T-helper 2 cell treated with Interferon-gamma antibody and Interleukin-4, amounts not matched to agents 5 μg/mL and 100 μg/mL, for 36 hours (primary cell): ENCODE results near the gene MAP2.

ENCODE experiments used
- DNase-seq: peaks from one replicate; pipeline ENCODE4 v3.0.0; 2021; ENCODE audit warnings: low spot score
- H3K27ac Mint-ChIP-seq: one replicate; pipeline ENCODE4 v1.8.0; 2021; ENCODE audit warnings: mild to moderate bottlenecking, mixed read lengths
- H3K27me3 Mint-ChIP-seq: one replicate; pipeline ENCODE4 v1.8.0; 2021; ENCODE audit warnings: low read depth, mixed read lengths
- H3K36me3 Mint-ChIP-seq: one replicate; pipeline ENCODE4 v1.8.0; 2021; ENCODE audit warnings: low read depth, mixed read lengths
- H3K4me1 Mint-ChIP-seq: one replicate; pipeline ENCODE4 v1.8.0; 2021; ENCODE audit warnings: low read depth, mixed read lengths
- H3K4me3 Mint-ChIP-seq: one replicate; pipeline ENCODE4 v1.8.0; 2022; ENCODE audit warnings: mild to moderate bottlenecking, moderate library complexity, mixed read lengths
- H3K9me3 Mint-ChIP-seq: one replicate; pipeline ENCODE4 v1.8.0; 2021; ENCODE audit warnings: mixed read lengths

Gene MAP2

GRCh38 chr2:209556354-209556961, 132.6 kb downstream of the MAP2 start:
- no peak overlapping the region for H3K4me3 Mint-ChIP-seq
- H3K4me1 Mint-ChIP-seq, result no peaks in the 10 kb centered on the region
- DNase-seq, result no peak
- no peaks in the 10 kb centered on the region for H3K9me3 Mint-ChIP-seq
- H3K36me3 Mint-ChIP-seq, result no peaks in the 10 kb centered on the region
- no peak overlapping the region for H3K27ac Mint-ChIP-seq
- H3K27me3 Mint-ChIP-seq, result no peaks in the 10 kb centered on the region

GRCh38 chr2:209560911-209561310, 137.1 kb downstream of the MAP2 start:
- no peak overlapping the region for H3K4me3 Mint-ChIP-seq
- H3K4me1 Mint-ChIP-seq, result no peaks in the 10 kb centered on the region
- H3K27ac Mint-ChIP-seq, result no peak overlapping the region
- DNase-seq, result no peak
- no peaks in the 10 kb centered on the region for H3K9me3 Mint-ChIP-seq
- H3K27me3 Mint-ChIP-seq, result no peaks in the 10 kb centered on the region
- H3K36me3 Mint-ChIP-seq, result no peaks in the 10 kb centered on the region

GRCh38 chr2:209563453-209563852, 139.6 kb downstream of the MAP2 start:
- H3K4me1 Mint-ChIP-seq, result no peaks in the 10 kb centered on the region
- no peak overlapping the region for H3K4me3 Mint-ChIP-seq
- H3K9me3 Mint-ChIP-seq, result no peaks in the 10 kb centered on the region
- no peaks in the 10 kb centered on the region for H3K36me3 Mint-ChIP-seq
- H3K27ac Mint-ChIP-seq, result no peak overlapping the region
- DNase-seq, result no peak
- H3K27me3 Mint-ChIP-seq, result no peaks in the 10 kb centered on the region

GRCh38 chr2:209564816-209565215, 141.0 kb downstream of the MAP2 start:
- Mint-ChIP-seq H3K27me3 (no peaks in the 10 kb centered on the region), H3K4me1 (no peaks in the 10 kb centered on the region), H3K36me3 (no peaks in the 10 kb centered on the region), H3K4me3 (no peak overlapping the region), H3K9me3 (no peaks in the 10 kb centered on the region), H3K27ac (no peak overlapping the region)
- no peak for DNase-seq

- Mint-ChIP-seq H3K36me3 (no peaks in the 10 kb centered on the region), H3K27me3 (no peaks in the 10 kb centered on the region), H3K4me1 (no peaks in the 10 kb centered on the region), H3K27ac (no peak overlapping the region), H3K4me3 (no peak overlapping the region), H3K9me3 (no peaks in the 10 kb centered on the region)
- DNase-seq, result no peak
These were observed 142.2 kb downstream of the MAP2 start for GRCh38 chr2:209565896-209566582.

GRCh38 chr2:209570194-209570593, 146.3 kb downstream of the MAP2 start:
- no peaks in the 10 kb centered on the region for H3K9me3 Mint-ChIP-seq
- H3K4me1 Mint-ChIP-seq, result no peaks in the 10 kb centered on the region
- no peaks in the 10 kb centered on the region for H3K36me3 Mint-ChIP-seq
- no peak for DNase-seq
- H3K4me3 Mint-ChIP-seq, result no peak overlapping the region
- no peaks in the 10 kb centered on the region for H3K27me3 Mint-ChIP-seq
- H3K27ac Mint-ChIP-seq, result no peak overlapping the region

- H3K27me3 Mint-ChIP-seq, result no peaks in the 10 kb centered on the region
- DNase-seq, result no peak
- H3K27ac Mint-ChIP-seq, result no peak overlapping the region
- no peaks in the 10 kb centered on the region for H3K36me3 Mint-ChIP-seq
- no peak overlapping the region for H3K4me3 Mint-ChIP-seq
- H3K9me3 Mint-ChIP-seq, result no peaks in the 10 kb centered on the region
- peaks cover 1% of the 10 kb centered on the region for H3K4me1 Mint-ChIP-seq
These were observed 150.7 kb downstream of the MAP2 start for GRCh38 chr2:209574515-209574914.

- Mint-ChIP-seq H3K9me3 (no peaks in the 10 kb centered on the region), H3K36me3 (no peaks in the 10 kb centered on the region), H3K4me1 (peaks cover 4% of the 10 kb centered on the region), H3K27me3 (no peaks in the 10 kb centered on the region), H3K27ac (no peak overlapping the region), H3K4me3 (no peak overlapping the region)
- no peak for DNase-seq
These were observed 153.8 kb downstream of the MAP2 start for GRCh38 chr2:209577376-209578357.

GRCh38 chr2:209578394-209579001, 154.7 kb downstream of the MAP2 start:
- Mint-ChIP-seq H3K9me3 (no peaks in the 10 kb centered on the region), H3K27me3 (no peaks in the 10 kb centered on the region), H3K4me1 (peaks cover 4% of the 10 kb centered on the region), H3K4me3 (no peak overlapping the region), H3K36me3 (no peaks in the 10 kb centered on the region), H3K27ac (no peak overlapping the region)
- no peak for DNase-seq

GRCh38 chr2:209579230-209579749, 155.4 kb downstream of the MAP2 start:
- H3K36me3 Mint-ChIP-seq, result no peaks in the 10 kb centered on the region
- peaks cover 4% of the 10 kb centered on the region for H3K4me1 Mint-ChIP-seq
- no peaks in the 10 kb centered on the region for H3K27me3 Mint-ChIP-seq
- no peak for DNase-seq
- peak overlapping the region; percentile 54 for H3K4me3 Mint-ChIP-seq
- H3K27ac Mint-ChIP-seq, result no peak overlapping the region
- H3K9me3 Mint-ChIP-seq, result no peaks in the 10 kb centered on the region

- Mint-ChIP-seq H3K27ac (no peak overlapping the region), H3K4me1 (peaks cover 4% of the 10 kb centered on the region), H3K9me3 (no peaks in the 10 kb centered on the region), H3K36me3 (no peaks in the 10 kb centered on the region), H3K27me3 (no peaks in the 10 kb centered on the region), H3K4me3 (no peak overlapping the region)
- DNase-seq, result no peak
These were observed 157.2 kb downstream of the MAP2 start for GRCh38 chr2:209581040-209581439.

GRCh38 chr2:209582281-209582680, 158.4 kb downstream of the MAP2 start:
- H3K27me3 Mint-ChIP-seq, result no peaks in the 10 kb centered on the region
- no peak overlapping the region for H3K27ac Mint-ChIP-seq
- DNase-seq, result no peak
- no peaks in the 10 kb centered on the region for H3K9me3 Mint-ChIP-seq
- no peak overlapping the region for H3K4me3 Mint-ChIP-seq
- H3K36me3 Mint-ChIP-seq, result no peaks in the 10 kb centered on the region
- H3K4me1 Mint-ChIP-seq, result peaks cover 4% of the 10 kb centered on the region

- H3K4me3 Mint-ChIP-seq, result no peak overlapping the region
- H3K36me3 Mint-ChIP-seq, result no peaks in the 10 kb centered on the region
- H3K9me3 Mint-ChIP-seq, result no peaks in the 10 kb centered on the region
- no peak for DNase-seq
- H3K27me3 Mint-ChIP-seq, result no peaks in the 10 kb centered on the region
- H3K27ac Mint-ChIP-seq, result no peak overlapping the region
- H3K4me1 Mint-ChIP-seq, result peaks cover 3% of the 10 kb centered on the region
These were observed 160.6 kb downstream of the MAP2 start for GRCh38 chr2:209584472-209584871.
